H1 (cell line): Measurements from ENCODE around the gene TM9SF2.

Source experiments
- CBX5 ChIP-seq: fragments of 300-800, 300-1000 bp; sonication (generic); IDR thresholded peaks from 2 replicates; pipeline ENCODE4 v1.7.1; 2016; ENCODE audit warnings: antibody characterized with exemption, low read length, low read depth
- CREB1 ChIP-seq: IDR thresholded peaks from 2 replicates; pipeline ENCODE4 v1.6.1; 2012; ENCODE audit warnings: inconsistent platforms
- CTCF ChIP-seq, 3 experiments: IDR thresholded peaks; 1 replicate in 2 of 3; 2 replicates in 1 of 3; pipeline versions ENCODE4 v1.5.1 to v1.6.1; 2011; ENCODE audit warnings: low read length in 3 of 3, mild to moderate bottlenecking in 3 of 3, inconsistent platforms in 2 of 3, low read depth in 1 of 3, moderate library complexity in 1 of 3; ENCODE audit not compliant: insufficient read depth in 1 of 3; ENCODE audit errors: control extremely low read depth in 1 of 3
- EP300 ChIP-seq, 2 experiments: IDR thresholded peaks; 1 replicate in 1 of 2; 2 replicates in 1 of 2; pipeline ENCODE4 v1.6.1; 2011 to 2012; ENCODE audit warnings: low read depth in 2 of 2, low read length in 2 of 2, mild to moderate bottlenecking in 2 of 2, borderline replicate concordance in 1 of 2, inconsistent platforms in 1 of 2, moderate library complexity in 1 of 2
- EZH2 ChIP-seq: fragments of 200-600 bp; sonication (generic); IDR thresholded peaks from 2 replicates; pipeline ENCODE4 v1.7.1; 2012; ENCODE audit warnings: low read depth, mild to moderate bottlenecking, moderate library complexity, low read length, inconsistent platforms; ENCODE audit not compliant: severe bottlenecking
- FOSL1 ChIP-seq: IDR thresholded peaks from 2 replicates; pipeline ENCODE4 v1.6.1; 2011; ENCODE audit warnings: mild to moderate bottlenecking, low read depth, low read length, moderate library complexity; ENCODE audit not compliant: insufficient read depth
- GTF2F1 ChIP-seq: IDR thresholded peaks from 2 replicates; pipeline ENCODE4 v1.6.1; 2012; ENCODE audit warnings: low read depth, low read length, improper control_type of control experiment, borderline replicate concordance
- JUN ChIP-seq: IDR thresholded peaks from 2 replicates; pipeline ENCODE4 v1.6.1; 2011; ENCODE audit warnings: low read depth, mild to moderate bottlenecking, improper control_type of control experiment, low read length
- POLR2A ChIP-seq, 2 experiments: IDR thresholded peaks; 1 replicate in 1 of 2; 2 replicates in 1 of 2; pipeline ENCODE4 v1.6.1; 2011; ENCODE audit warnings: low read depth in 2 of 2, low read length in 2 of 2, mild to moderate bottlenecking in 2 of 2; ENCODE audit errors: control extremely low read depth in 1 of 2
- POLR2AphosphoS5 ChIP-seq: IDR thresholded peaks from 2 replicates; pipeline ENCODE4 v1.6.1; 2011; ENCODE audit warnings: low read depth, low read length
- RAD21 ChIP-seq, 2 experiments: IDR thresholded peaks in 1 of 2; conservative IDR thresholded peaks in 1 of 2; 2 replicates each; pipeline ENCODE4 v1.6.1; 2011; ENCODE audit warnings: low read depth in 2 of 2, low read length in 2 of 2, improper control_type of control experiment in 1 of 2, inconsistent platforms in 1 of 2, mild to moderate bottlenecking in 1 of 2, moderate library complexity in 1 of 2
- SIX5 ChIP-seq: IDR thresholded peaks from 2 replicates; pipeline ENCODE4 v1.6.1; 2011; ENCODE audit warnings: mild to moderate bottlenecking, low read depth, low read length
- SP1 ChIP-seq: IDR thresholded peaks from 2 replicates; pipeline ENCODE4 v1.6.1; 2011; ENCODE audit warnings: low read depth, low read length
- USF2 ChIP-seq: IDR thresholded peaks from 2 replicates; pipeline ENCODE4 v1.6.1; 2011; ENCODE audit warnings: low read length, improper control_type of control experiment

- TF ChIP-seq CTCF (IDR thresholded peaks at IDR 0.05; ENCODE audit: control extremely low read depth in 1 of 3, insufficient read depth in 1 of 3, low read depth in 1 of 3, low read length in 3 of 3) (no peak), FOSL1 (no peak), EP300 (IDR thresholded peaks at IDR 0.05; ENCODE audit: borderline replicate concordance in 1 of 2, low read depth in 2 of 2, low read length in 2 of 2) (no peak), EZH2 (no peak), USF2 (no peak), GTF2F1 (no peak), POLR2AphosphoS5 (no peak), CBX5 (no peak), SIX5 (no peak), RAD21 (IDR thresholded peaks at IDR 0.05 in 1 of 2, conservative IDR thresholded peaks at IDR 0.05 in 1 of 2; ENCODE audit: low read depth in 2 of 2, low read length in 2 of 2) (no peak), CREB1 (no peak), JUN (no peak), SP1 (no peak), POLR2A (IDR thresholded peaks at IDR 0.05; ENCODE audit: control extremely low read depth in 1 of 2, low read depth in 2 of 2, low read length in 2 of 2) (no peak)
Observed at GRCh38 chr13:99470027-99470426, 31.2 kb upstream of the TM9SF2 start.
